SK-N-MC (cell line): ENCODE data around the gene GTF2IRD2.
A peak's percentile ranks its signal among the peaks of the same experiment; 100 is the strongest.
"Not testable (repeated sequence)": the region's sequence is repeated elsewhere in the genome, so short reads cannot be mapped to it uniquely, and the experiment has no call there.

Experiments used
- DNase-seq: peaks from one replicate; pipeline ENCODE4 v3.0.0-alpha.2; 2011; ENCODE audit warnings: low read depth, low spot score
- H3K27ac ChIP-seq: fragments of 200-600 bp; sonication (generic); 2 replicates; pipeline ENCODE4 v1.5.1; 2016; ENCODE audit warnings: mixed run types
- H3K36me3 ChIP-seq: fragments of 200-600 bp; sonication (generic); 2 replicates; pipeline ENCODE4 v1.6.1; 2017; ENCODE audit warnings: antibody characterized with exemption, low read length, mixed read lengths; ENCODE audit not compliant: insufficient read depth
- H3K4me3 ChIP-seq: fragments of 200-600 bp; sonication (generic); 2 replicates; pipeline ENCODE4 v1.5.1; 2016
- H3K9ac ChIP-seq: fragments of 200-600 bp; sonication (generic); 2 replicates; pipeline ENCODE4 v1.8.0; 2017; ENCODE audit warnings: mixed run types, mixed read lengths; ENCODE audit not compliant: insufficient read length
- H3K9me3 ChIP-seq: fragments of 200-600 bp; sonication (generic); 2 replicates; pipeline ENCODE4 v1.6.1; 2017; ENCODE audit warnings: low read depth, mild to moderate bottlenecking, antibody characterized with exemption, low read length, moderate library complexity, mixed read lengths

Gene GTF2IRD2

GRCh38 chr7:74820146-74820805 lies 31.1 kb downstream of the GTF2IRD2 start:
- not testable (repeated sequence) for H3K27ac ChIP-seq, DNase-seq, H3K4me3 ChIP-seq, H3K36me3 ChIP-seq, H3K9ac ChIP-seq, H3K9me3 ChIP-seq

GRCh38 chr7:74815882-74816281 lies 35.5 kb downstream of the GTF2IRD2 start:
- not testable (repeated sequence) for H3K9ac ChIP-seq, H3K9me3 ChIP-seq, DNase-seq, H3K36me3 ChIP-seq, H3K27ac ChIP-seq, H3K4me3 ChIP-seq

- H3K9me3 ChIP-seq, H3K27ac ChIP-seq, H3K9ac ChIP-seq, DNase-seq, H3K36me3 ChIP-seq, H3K4me3 ChIP-seq: not testable (repeated sequence)
Observed at GRCh38 chr7:74798644-74799043, 52.8 kb downstream of the GTF2IRD2 start.

GRCh38 chr7:74797848-74798622 lies 53.4 kb downstream of the GTF2IRD2 start:
- not testable (repeated sequence) for DNase-seq, H3K27ac ChIP-seq, H3K9ac ChIP-seq

GRCh38 chr7:74789200-74789736 lies 62.1 kb downstream of the GTF2IRD2 start:
- not testable (repeated sequence) for H3K36me3 ChIP-seq, H3K27ac ChIP-seq, H3K4me3 ChIP-seq, H3K9me3 ChIP-seq, H3K9ac ChIP-seq, DNase-seq

More at GRCh38 chr7:74797848-74798622, 53.4 kb downstream of the GTF2IRD2 start:
- H3K4me3 ChIP-seq, H3K9me3 ChIP-seq, H3K36me3 ChIP-seq: not testable (repeated sequence)

- not testable (repeated sequence) for H3K4me3 ChIP-seq, H3K9ac ChIP-seq, H3K27ac ChIP-seq, H3K36me3 ChIP-seq, H3K9me3 ChIP-seq
- peak; percentile 1 for DNase-seq
Observed at GRCh38 chr7:74788369-74789150, 62.8 kb downstream of the GTF2IRD2 start.

GRCh38 chr7:74783595-74783994 lies 67.8 kb downstream of the GTF2IRD2 start:
- not testable (repeated sequence) for DNase-seq

GRCh38 chr7:74781746-74782145 lies 69.7 kb downstream of the GTF2IRD2 start:
- H3K4me3 ChIP-seq, DNase-seq, H3K9ac ChIP-seq, H3K9me3 ChIP-seq, H3K27ac ChIP-seq, H3K36me3 ChIP-seq: not testable (repeated sequence)

More at GRCh38 chr7:74783595-74783994, 67.8 kb downstream of the GTF2IRD2 start:
- not testable (repeated sequence) for H3K4me3 ChIP-seq, H3K9me3 ChIP-seq, H3K27ac ChIP-seq, H3K9ac ChIP-seq, H3K36me3 ChIP-seq

- not testable (repeated sequence) for H3K27ac ChIP-seq, H3K9ac ChIP-seq, H3K4me3 ChIP-seq, H3K36me3 ChIP-seq, DNase-seq, H3K9me3 ChIP-seq
Observed at GRCh38 chr7:74779053-74779452, 72.4 kb downstream of the GTF2IRD2 start.

GRCh38 chr7:74775111-74775510 lies 76.3 kb downstream of the GTF2IRD2 start:
- H3K9ac ChIP-seq, DNase-seq, H3K4me3 ChIP-seq, H3K9me3 ChIP-seq, H3K36me3 ChIP-seq, H3K27ac ChIP-seq: not testable (repeated sequence)

GRCh38 chr7:74773760-74774750 lies 77.3 kb downstream of the GTF2IRD2 start, which contains the start of gene NCF1:
TSS of gene NCF1 (plus strand) at chr7:74774011. CDS start at chr7:74774032, 21 bp downstream.
- DNase-seq, H3K4me3 ChIP-seq, H3K36me3 ChIP-seq, H3K9ac ChIP-seq, H3K9me3 ChIP-seq, H3K27ac ChIP-seq: not testable (repeated sequence)

- not testable (repeated sequence) for H3K9ac ChIP-seq, H3K27ac ChIP-seq, H3K4me3 ChIP-seq, DNase-seq, H3K36me3 ChIP-seq, H3K9me3 ChIP-seq
Observed at GRCh38 chr7:74772093-74772492, 79.3 kb downstream of the GTF2IRD2 start.

GRCh38 chr7:74770062-74770461 lies 81.3 kb downstream of the GTF2IRD2 start:
- H3K9ac ChIP-seq, H3K27ac ChIP-seq, H3K9me3 ChIP-seq, H3K4me3 ChIP-seq, H3K36me3 ChIP-seq, DNase-seq: not testable (repeated sequence)
